ENCODE data around the gene DCANP1. TPM values are rescaled to one million over a fixed set of nuclear protein-coding genes. Genes with fewer than 3 reads are reported as not detected.

The DCANP1 gene
- total and polyA plus RNA-seq, 2 of the 13 experiments (the other 11 are each of a cell fraction or from before 2014, with no cell fraction given): not detected

GRCh38 chr5:135489466-135490244, 42.5 kb upstream of the DCANP1 start (continued):
- TF ChIP-seq, protein P1, sequence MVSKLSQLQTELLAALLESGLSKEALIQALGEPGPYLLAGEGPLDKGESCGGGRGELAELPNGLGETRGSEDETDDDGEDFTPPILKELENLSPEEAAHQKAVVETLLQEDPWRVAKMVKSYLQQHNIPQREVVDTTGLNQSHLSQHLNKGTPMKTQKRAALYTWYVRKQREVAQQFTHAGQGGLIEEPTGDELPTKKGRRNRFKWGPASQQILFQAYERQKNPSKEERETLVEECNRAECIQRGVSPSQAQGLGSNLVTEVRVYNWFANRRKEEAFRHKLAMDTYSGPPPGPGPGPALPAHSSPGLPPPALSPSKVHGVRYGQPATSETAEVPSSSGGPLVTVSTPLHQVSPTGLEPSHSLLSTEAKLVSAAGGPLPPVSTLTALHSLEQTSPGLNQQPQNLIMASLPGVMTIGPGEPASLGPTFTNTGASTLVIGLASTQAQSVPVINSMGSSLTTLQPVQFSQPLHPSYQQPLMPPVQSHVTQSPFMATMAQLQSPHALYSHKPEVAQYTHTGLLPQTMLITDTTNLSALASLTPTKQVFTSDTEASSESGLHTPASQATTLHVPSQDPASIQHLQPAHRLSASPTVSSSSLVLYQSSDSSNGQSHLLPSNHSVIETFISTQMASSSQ (IDR thresholded peaks at IDR 0.05; ENCODE audit: low read depth): 0 out of 2 replicates have a peak, but pooled peaks have one; percentile 21
- TF ChIP-seq, protein P1 (CRISPR knock-in tag; IDR thresholded peaks at IDR 0.05; ENCODE audit: borderline replicate concordance): 0 out of 2 replicates have a peak, but pooled peaks have one; percentile 5
- TF ChIP-seq TRIM22 (IDR thresholded peaks at IDR 0.05): no peak
- TF ChIP-seq ZNF441 (CRISPR knock-in tag; IDR thresholded peaks at IDR 0.05; ENCODE audit: borderline replicate concordance): no peak
- TF ChIP-seq, protein P2, sequence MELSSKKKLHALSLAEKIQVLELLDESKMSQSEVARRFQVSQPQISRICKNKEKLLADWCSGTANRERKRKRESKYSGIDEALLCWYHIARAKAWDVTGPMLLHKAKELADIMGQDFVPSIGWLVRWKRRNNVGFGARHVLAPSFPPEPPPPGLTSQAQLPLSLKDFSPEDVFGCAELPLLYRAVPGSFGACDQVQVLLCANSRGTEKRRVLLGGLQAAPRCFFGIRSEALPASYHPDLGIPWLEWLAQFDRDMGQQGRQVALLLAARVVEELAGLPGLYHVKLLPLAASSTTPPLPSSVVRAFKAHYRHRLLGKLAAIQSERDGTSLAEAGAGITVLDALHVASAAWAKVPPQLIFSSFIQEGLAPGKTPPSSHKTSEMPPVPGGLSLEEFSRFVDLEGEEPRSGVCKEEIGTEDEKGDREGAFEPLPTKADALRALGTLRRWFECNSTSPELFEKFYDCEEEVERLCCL (CRISPR knock-in tag; IDR thresholded peaks at IDR 0.05; ENCODE audit: borderline replicate concordance): no peak
- no peak for TF ChIP-seq CC2D1A (CRISPR knock-in tag; IDR thresholded peaks at IDR 0.05)
- TF ChIP-seq PCBP1 (IDR thresholded peaks at IDR 0.05; ENCODE audit: borderline replicate concordance, low read depth, low read length): no peak
- no peak; the same call in 1 of the 2 replicates for TF ChIP-seq ZNF232 (CRISPR knock-in tag; IDR thresholded peaks at IDR 0.05; ENCODE audit: borderline replicate concordance)
- TF ChIP-seq KDM5B (CRISPR knock-in tag; IDR thresholded peaks at IDR 0.05; ENCODE audit: borderline replicate concordance): no peak
- no peak for TF ChIP-seq ZNF616 (CRISPR knock-in tag; IDR thresholded peaks at IDR 0.05; ENCODE audit: low read depth)
- peak in 1 of 2 experiments; percentile 36; a peak in 1 of 4 replicates for TF ChIP-seq POLR2A (IDR thresholded peaks at IDR 0.05; ENCODE audit: insufficient read depth in 1 of 2, low read depth in 2 of 2, low read length in 2 of 2)
- no peak for TF ChIP-seq ZNF224 (CRISPR knock-in tag; IDR thresholded peaks at IDR 0.05)
- TF ChIP-seq AGO2 (optimal IDR thresholded peaks at IDR 0.05; ENCODE audit: low read depth, low read length): no peak
- TF ChIP-seq, protein P3, sequence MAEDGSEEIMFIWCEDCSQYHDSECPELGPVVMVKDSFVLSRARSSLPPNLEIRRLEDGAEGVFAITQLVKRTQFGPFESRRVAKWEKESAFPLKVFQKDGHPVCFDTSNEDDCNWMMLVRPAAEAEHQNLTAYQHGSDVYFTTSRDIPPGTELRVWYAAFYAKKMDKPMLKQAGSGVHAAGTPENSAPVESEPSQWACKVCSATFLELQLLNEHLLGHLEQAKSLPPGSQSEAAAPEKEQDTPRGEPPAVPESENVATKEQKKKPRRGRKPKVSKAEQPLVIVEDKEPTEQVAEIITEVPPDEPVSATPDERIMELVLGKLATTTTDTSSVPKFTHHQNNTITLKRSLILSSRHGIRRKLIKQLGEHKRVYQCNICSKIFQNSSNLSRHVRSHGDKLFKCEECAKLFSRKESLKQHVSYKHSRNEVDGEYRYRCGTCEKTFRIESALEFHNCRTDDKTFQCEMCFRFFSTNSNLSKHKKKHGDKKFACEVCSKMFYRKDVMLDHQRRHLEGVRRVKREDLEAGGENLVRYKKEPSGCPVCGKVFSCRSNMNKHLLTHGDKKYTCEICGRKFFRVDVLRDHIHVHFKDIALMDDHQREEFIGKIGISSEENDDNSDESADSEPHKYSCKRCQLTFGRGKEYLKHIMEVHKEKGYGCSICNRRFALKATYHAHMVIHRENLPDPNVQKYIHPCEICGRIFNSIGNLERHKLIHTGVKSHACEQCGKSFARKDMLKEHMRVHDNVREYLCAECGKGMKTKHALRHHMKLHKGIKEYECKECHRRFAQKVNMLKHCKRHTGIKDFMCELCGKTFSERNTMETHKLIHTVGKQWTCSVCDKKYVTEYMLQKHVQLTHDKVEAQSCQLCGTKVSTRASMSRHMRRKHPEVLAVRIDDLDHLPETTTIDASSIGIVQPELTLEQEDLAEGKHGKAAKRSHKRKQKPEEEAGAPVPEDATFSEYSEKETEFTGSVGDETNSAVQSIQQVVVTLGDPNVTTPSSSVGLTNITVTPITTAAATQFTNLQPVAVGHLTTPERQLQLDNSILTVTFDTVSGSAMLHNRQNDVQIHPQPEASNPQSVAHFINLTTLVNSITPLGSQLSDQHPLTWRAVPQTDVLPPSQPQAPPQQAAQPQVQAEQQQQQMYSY (CRISPR knock-in tag; IDR thresholded peaks at IDR 0.05): no peak
- TF ChIP-seq HNF4A (CRISPR knock-in tag; IDR thresholded peaks at IDR 0.05): peak; percentile 83

Measured in HepG2 (cell line).